HepG2 (cell line): Measurements from ENCODE around the gene PRM2. TPM values are rescaled to one million over a fixed set of nuclear protein-coding genes. Genes with fewer than 3 reads are reported as not detected.

ENCODE experiments used
- BRCA1 ChIP-seq: sonication (generic); formaldehyde crosslinking; IDR thresholded peaks from 2 replicates; pipeline ENCODE4 v1.4.0; 2020; ENCODE audit warnings: missing genetic modification reagents
- GFI1 ChIP-seq: sonication (generic); formaldehyde crosslinking; IDR thresholded peaks from 2 replicates; pipeline ENCODE4 v1.5.0; 2020; ENCODE audit warnings: missing genetic modification reagents, mild to moderate bottlenecking, borderline replicate concordance
- HNF4A ChIP-seq: sonication (generic); formaldehyde crosslinking; IDR thresholded peaks from 2 replicates; pipeline ENCODE4 v1.4.0; 2020; ENCODE audit warnings: missing genetic modification reagents
- KDM6A ChIP-seq: IDR thresholded peaks from 2 replicates; pipeline ENCODE4 v1.6.1; 2016; ENCODE audit warnings: low read depth
- NCOA1 ChIP-seq: sonication (generic); formaldehyde crosslinking; IDR thresholded peaks from 2 replicates; pipeline ENCODE4 v1.9.0; 2021; ENCODE audit warnings: missing genetic modification reagents
- NR2F6 ChIP-seq, 2 experiments: IDR thresholded peaks; 2 replicates each; pipeline ENCODE4 v1.6.1; 2016; ENCODE audit warnings: antibody characterized with exemption in 1 of 2, mild to moderate bottlenecking in 1 of 2
- ONECUT2 ChIP-seq: sonication (generic); formaldehyde crosslinking; IDR thresholded peaks from 2 replicates; pipeline ENCODE4 v1.4.0; 2020; ENCODE audit warnings: missing genetic modification reagents
- TAF15 ChIP-seq: fragments of 200-400 bp; formaldehyde crosslinking; IDR thresholded peaks from one replicate; pipeline ENCODE4 v1.6.1; 2018; ENCODE audit warnings: mild to moderate bottlenecking, low read depth, low read length; ENCODE audit not compliant: poor library complexity, severe bottlenecking
- TCF7 ChIP-seq: sonication (generic); IDR thresholded peaks from 2 replicates; pipeline ENCODE4 v1.6.1; 2016; ENCODE audit warnings: antibody characterized with exemption, low read depth
- YEATS2 ChIP-seq: sonication (generic); formaldehyde crosslinking; IDR thresholded peaks from 2 replicates; pipeline ENCODE4 v1.4.0; 2020; ENCODE audit warnings: missing genetic modification reagents, borderline replicate concordance
- ZBTB38 ChIP-seq: sonication (generic); formaldehyde crosslinking; IDR thresholded peaks from 2 replicates; pipeline ENCODE4 v1.5.1; 2020; ENCODE audit warnings: mild to moderate bottlenecking, missing genetic modification reagents
- ZFY ChIP-seq: sonication (generic); formaldehyde crosslinking; IDR thresholded peaks from 2 replicates; pipeline ENCODE4 v1.4.0; 2020; ENCODE audit warnings: missing genetic modification reagents
- ZNF160 ChIP-seq: sonication (generic); formaldehyde crosslinking; IDR thresholded peaks from 2 replicates; pipeline ENCODE4 v1.8.0; 2022; ENCODE audit warnings: mild to moderate bottlenecking, inconsistent platforms, missing genetic modification reagents
- ZNF572 ChIP-seq: sonication (generic); formaldehyde crosslinking; IDR thresholded peaks from 2 replicates; pipeline ENCODE4 v1.5.1; 2020; ENCODE audit warnings: mild to moderate bottlenecking, missing genetic modification reagents
- ZNF629 ChIP-seq: sonication (generic); formaldehyde crosslinking; conservative IDR thresholded peaks from 2 replicates; pipeline ENCODE4 v1.5.0; 2020; ENCODE audit warnings: missing genetic modification reagents
- ZNF780A ChIP-seq: sonication (generic); formaldehyde crosslinking; IDR thresholded peaks from 2 replicates; pipeline ENCODE4 v1.8.0; 2022; ENCODE audit warnings: mild to moderate bottlenecking, missing genetic modification reagents, moderate library complexity
- polyA plus RNA-seq, 8 experiments: library from polyadenylated mRNA; depleted of rRNA in 3 of 8; stranded (reverse) in 7 of 8; unstranded in 1 of 8; fragments of >200 nt; fragmentation: Illumina TruSeq in 4 of 8; extraction: Trizol in 4 of 8; gene quantifications; 2 replicates each; pipeline versions ENCODE4 v1.2.1 to v1.2.3, GENCODE V29; 2011 to 2016; ENCODE audit warnings: low read depth in 4 of 8, missing spikeins in 1 of 8, mixed read lengths in 1 of 8; ENCODE audit not compliant: insufficient read depth in 1 of 8
- total RNA-seq, 5 experiments: library from RNA; depleted of rRNA; stranded (reverse); fragments of >200 nt; fragmentation: Illumina TruSeq; extraction: Trizol; gene quantifications; 2 replicates each; pipeline ENCODE4 v1.2.3, GENCODE V29; 2016; ENCODE audit warnings: low read depth in 1 of 5
- TF ChIP-seq, protein P1 (sequence below): sonication (generic); formaldehyde crosslinking; conservative IDR thresholded peaks from 2 replicates; pipeline ENCODE4 v1.4.0; 2020; ENCODE audit warnings: mild to moderate bottlenecking, missing genetic modification reagents, moderate library complexity
- TF ChIP-seq, protein P2 (sequence below): sonication (generic); formaldehyde crosslinking; IDR thresholded peaks from 2 replicates; pipeline ENCODE4 v1.5.1; 2020; ENCODE audit warnings: mild to moderate bottlenecking, moderate library complexity, missing genetic modification reagents
- TF ChIP-seq, protein P3 (sequence below): sonication (generic); formaldehyde crosslinking; IDR thresholded peaks from 2 replicates; pipeline ENCODE4 v1.4.0; 2020; ENCODE audit warnings: low read depth, mild to moderate bottlenecking, missing genetic modification reagents
- TF ChIP-seq, protein P4 (sequence below): sonication (generic); formaldehyde crosslinking; IDR thresholded peaks from 2 replicates; pipeline ENCODE4 v1.9.0; 2022; ENCODE audit warnings: low read depth, missing genetic modification reagents

The PRM2 gene
- total and polyA plus RNA-seq, 2 of the 13 experiments (the other 11 are each of a cell fraction or from before 2014, with no cell fraction given) = 0.54 TPM; not detected in 1

DNA sequence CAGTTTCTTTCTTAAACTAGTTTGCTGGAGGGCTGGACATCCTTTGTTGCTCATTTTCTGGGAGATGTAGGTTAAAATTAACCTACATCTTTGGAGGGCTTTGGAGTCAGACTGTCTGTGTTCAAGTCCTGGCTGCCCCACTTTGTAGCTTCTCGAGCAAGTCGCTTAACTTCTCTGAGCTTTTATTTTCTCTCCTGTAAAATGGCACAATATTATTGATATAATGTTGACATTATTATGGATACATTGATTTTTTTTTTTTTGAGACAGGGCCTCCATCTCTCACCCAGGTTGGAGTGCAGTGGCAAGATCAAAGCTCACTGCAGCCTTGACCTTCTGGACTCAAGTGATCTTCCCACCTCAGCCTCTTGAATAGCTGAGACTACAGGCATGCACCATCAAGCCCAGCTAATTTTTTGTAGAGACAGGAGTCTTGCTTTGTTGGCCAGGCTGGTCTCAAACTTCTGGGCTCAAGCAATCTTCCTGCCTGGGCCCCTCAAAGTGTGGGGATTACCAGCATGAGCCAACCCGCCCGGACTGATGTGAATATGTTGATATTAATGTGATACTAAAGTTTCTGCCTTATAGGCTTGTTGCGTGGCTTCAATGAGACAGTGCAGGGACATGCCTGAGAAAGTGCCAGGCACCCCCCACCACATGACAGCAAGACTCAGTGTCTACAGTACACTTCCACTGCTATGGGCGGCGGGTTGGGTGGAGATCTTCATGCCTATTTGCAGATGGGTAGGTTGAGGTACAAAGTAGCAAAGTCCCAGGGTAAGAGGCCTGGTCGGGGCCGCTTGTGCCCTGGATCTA lies 37.4 kb upstream of the PRM2 start (continued):
- TF ChIP-seq, protein P1, sequence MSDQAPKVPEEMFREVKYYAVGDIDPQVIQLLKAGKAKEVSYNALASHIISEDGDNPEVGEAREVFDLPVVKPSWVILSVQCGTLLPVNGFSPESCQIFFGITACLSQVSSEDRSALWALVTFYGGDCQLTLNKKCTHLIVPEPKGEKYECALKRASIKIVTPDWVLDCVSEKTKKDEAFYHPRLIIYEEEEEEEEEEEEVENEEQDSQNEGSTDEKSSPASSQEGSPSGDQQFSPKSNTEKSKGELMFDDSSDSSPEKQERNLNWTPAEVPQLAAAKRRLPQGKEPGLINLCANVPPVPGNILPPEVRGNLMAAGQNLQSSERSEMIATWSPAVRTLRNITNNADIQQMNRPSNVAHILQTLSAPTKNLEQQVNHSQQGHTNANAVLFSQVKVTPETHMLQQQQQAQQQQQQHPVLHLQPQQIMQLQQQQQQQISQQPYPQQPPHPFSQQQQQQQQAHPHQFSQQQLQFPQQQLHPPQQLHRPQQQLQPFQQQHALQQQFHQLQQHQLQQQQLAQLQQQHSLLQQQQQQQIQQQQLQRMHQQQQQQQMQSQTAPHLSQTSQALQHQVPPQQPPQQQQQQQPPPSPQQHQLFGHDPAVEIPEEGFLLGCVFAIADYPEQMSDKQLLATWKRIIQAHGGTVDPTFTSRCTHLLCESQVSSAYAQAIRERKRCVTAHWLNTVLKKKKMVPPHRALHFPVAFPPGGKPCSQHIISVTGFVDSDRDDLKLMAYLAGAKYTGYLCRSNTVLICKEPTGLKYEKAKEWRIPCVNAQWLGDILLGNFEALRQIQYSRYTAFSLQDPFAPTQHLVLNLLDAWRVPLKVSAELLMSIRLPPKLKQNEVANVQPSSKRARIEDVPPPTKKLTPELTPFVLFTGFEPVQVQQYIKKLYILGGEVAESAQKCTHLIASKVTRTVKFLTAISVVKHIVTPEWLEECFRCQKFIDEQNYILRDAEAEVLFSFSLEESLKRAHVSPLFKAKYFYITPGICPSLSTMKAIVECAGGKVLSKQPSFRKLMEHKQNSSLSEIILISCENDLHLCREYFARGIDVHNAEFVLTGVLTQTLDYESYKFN = peak; percentile 51; the same call in 1 of the 2 replicates
- TF ChIP-seq, protein P2, sequence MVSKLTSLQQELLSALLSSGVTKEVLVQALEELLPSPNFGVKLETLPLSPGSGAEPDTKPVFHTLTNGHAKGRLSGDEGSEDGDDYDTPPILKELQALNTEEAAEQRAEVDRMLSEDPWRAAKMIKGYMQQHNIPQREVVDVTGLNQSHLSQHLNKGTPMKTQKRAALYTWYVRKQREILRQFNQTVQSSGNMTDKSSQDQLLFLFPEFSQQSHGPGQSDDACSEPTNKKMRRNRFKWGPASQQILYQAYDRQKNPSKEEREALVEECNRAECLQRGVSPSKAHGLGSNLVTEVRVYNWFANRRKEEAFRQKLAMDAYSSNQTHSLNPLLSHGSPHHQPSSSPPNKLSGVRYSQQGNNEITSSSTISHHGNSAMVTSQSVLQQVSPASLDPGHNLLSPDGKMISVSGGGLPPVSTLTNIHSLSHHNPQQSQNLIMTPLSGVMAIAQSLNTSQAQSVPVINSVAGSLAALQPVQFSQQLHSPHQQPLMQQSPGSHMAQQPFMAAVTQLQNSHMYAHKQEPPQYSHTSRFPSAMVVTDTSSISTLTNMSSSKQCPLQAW = 0 out of 2 replicates have a peak, but pooled peaks have one; percentile 29
- peak; percentile 46; the same call in 1 of the 2 replicates for TF ChIP-seq NR2F6 (IDR thresholded peaks at IDR 0.05)
- 0 out of 2 replicates have a peak, but pooled peaks have one; percentile 19 for TF ChIP-seq NR2F6 (CRISPR knock-in tag; IDR thresholded peaks at IDR 0.05)
- TF ChIP-seq ONECUT2 (CRISPR knock-in tag) = peak; percentile 73; the same call in 1 of the 2 replicates
- TF ChIP-seq ZNF780A = no peak
- peak; percentile 15; the same call in 1 of the 2 replicates for TF ChIP-seq GFI1 (CRISPR knock-in tag)
- peak; percentile 64 for TF ChIP-seq TCF7
- TF ChIP-seq ZFY (CRISPR knock-in tag) = peak; percentile 34; the same call in 1 of the 2 replicates
- TF ChIP-seq ZBTB38 (CRISPR knock-in tag) = peak; percentile 57; the same call in 1 of the 2 replicates
- TF ChIP-seq KDM6A = 0 out of 2 replicates have a peak, but pooled peaks have one; percentile 20
- no peak for TF ChIP-seq YEATS2 (CRISPR knock-in tag)
- no peak for TF ChIP-seq ZNF160 (CRISPR knock-in tag)
- TF ChIP-seq, protein P3, sequence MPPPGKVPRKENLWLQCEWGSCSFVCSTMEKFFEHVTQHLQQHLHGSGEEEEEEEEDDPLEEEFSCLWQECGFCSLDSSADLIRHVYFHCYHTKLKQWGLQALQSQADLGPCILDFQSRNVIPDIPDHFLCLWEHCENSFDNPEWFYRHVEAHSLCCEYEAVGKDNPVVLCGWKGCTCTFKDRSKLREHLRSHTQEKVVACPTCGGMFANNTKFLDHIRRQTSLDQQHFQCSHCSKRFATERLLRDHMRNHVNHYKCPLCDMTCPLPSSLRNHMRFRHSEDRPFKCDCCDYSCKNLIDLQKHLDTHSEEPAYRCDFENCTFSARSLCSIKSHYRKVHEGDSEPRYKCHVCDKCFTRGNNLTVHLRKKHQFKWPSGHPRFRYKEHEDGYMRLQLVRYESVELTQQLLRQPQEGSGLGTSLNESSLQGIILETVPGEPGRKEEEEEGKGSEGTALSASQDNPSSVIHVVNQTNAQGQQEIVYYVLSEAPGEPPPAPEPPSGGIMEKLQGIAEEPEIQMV (CRISPR knock-in tag) = peak; percentile 56; the same call in 1 of the 2 replicates
- 0 out of 2 replicates have a peak, but pooled peaks have one; percentile 44 for TF ChIP-seq ZNF572 (CRISPR knock-in tag)
- TF ChIP-seq ZNF629 (CRISPR knock-in tag) = peak; percentile 73; the same call in 1 of the 2 replicates
- TF ChIP-seq HNF4A (CRISPR knock-in tag) = peak; percentile 85
- TF ChIP-seq BRCA1 (CRISPR knock-in tag) = 0 out of 2 replicates have a peak, but pooled peaks have one; percentile 32
- TF ChIP-seq, protein P4, sequence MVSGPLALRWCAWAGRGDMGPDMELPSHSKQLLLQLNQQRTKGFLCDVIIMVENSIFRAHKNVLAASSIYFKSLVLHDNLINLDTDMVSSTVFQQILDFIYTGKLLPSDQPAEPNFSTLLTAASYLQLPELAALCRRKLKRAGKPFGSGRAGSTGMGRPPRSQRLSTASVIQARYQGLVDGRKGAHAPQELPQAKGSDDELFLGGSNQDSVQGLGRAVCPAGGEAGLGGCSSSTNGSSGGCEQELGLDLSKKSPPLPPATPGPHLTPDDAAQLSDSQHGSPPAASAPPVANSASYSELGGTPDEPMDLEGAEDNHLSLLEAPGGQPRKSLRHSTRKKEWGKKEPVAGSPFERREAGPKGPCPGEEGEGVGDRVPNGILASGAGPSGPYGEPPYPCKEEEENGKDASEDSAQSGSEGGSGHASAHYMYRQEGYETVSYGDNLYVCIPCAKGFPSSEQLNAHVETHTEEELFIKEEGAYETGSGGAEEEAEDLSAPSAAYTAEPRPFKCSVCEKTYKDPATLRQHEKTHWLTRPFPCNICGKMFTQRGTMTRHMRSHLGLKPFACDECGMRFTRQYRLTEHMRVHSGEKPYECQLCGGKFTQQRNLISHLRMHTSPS (CRISPR knock-in tag) = 0 out of 2 replicates have a peak, but pooled peaks have one; percentile 35
- 0 out of 2 replicates have a peak, but pooled peaks have one; percentile 63 for TF ChIP-seq NCOA1 (CRISPR knock-in tag)
- no peak for TF ChIP-seq TAF15
